SK-N-SH treated with all-trans-retinoic acid at 6 μM for 48 hours (cell line): ENCODE data around the gene L2HGDH.
A peak's percentile ranks its signal among the peaks of the same experiment; 100 is the strongest.

ENCODE experiments used
- ATAC-seq: fragments of 200-7000 bp; cut with Tn5 transposase; 3 replicates; pipeline ENCODE4 v1.9.1; 2020; ENCODE audit warnings: mild to moderate bottlenecking, moderate library complexity
- ARNTL ChIP-seq: fragments of 450-650 bp; formaldehyde crosslinking; IDR thresholded peaks from 2 replicates; pipeline ENCODE4 v1.5.0; 2020; ENCODE audit warnings: low read depth, mild to moderate bottlenecking, moderate library complexity, borderline replicate concordance
- CREB5 ChIP-seq: fragments of 250-450 bp; sonication (Bioruptor Pico); IDR thresholded peaks from 2 replicates; pipeline ENCODE4 v1.5.1; 2020; ENCODE audit warnings: low read depth, mild to moderate bottlenecking, moderate library complexity
- CSDC2 ChIP-seq: fragments of 250-450 bp; sonication (Bioruptor Pico); IDR thresholded peaks from 2 replicates; pipeline ENCODE4 v1.5.0; 2020; ENCODE audit warnings: mild to moderate bottlenecking, moderate library complexity
- CSRNP3 ChIP-seq: fragments of 250-450 bp; sonication (Bioruptor Pico); IDR thresholded peaks from 2 replicates; pipeline ENCODE4 v1.5.1; 2021; ENCODE audit warnings: mild to moderate bottlenecking, moderate library complexity
- ESRRG ChIP-seq: fragments of 250-450 bp; sonication (Bioruptor Pico); IDR thresholded peaks from 2 replicates; pipeline ENCODE4 v1.6.1; 2021; ENCODE audit warnings: mild to moderate bottlenecking
- GLIS3 ChIP-seq: fragments of 250-450 bp; sonication (Bioruptor Pico); IDR thresholded peaks from 2 replicates; pipeline ENCODE4 v1.5.0; 2020; ENCODE audit warnings: mild to moderate bottlenecking, moderate library complexity
- ISL1 ChIP-seq: fragments of 250-450 bp; sonication (Bioruptor Pico); IDR thresholded peaks from 2 replicates; pipeline ENCODE4 v2.1.2; 2022; ENCODE audit warnings: mild to moderate bottlenecking, moderate library complexity
- OSR1 ChIP-seq: fragments of 250-450 bp; sonication (Bioruptor Pico); IDR thresholded peaks from 2 replicates; pipeline ENCODE4 v1.8.0; 2022; ENCODE audit warnings: moderate library complexity, mild to moderate bottlenecking, inconsistent platforms
- PATZ1 ChIP-seq: fragments of 250-450 bp; sonication (Bioruptor Pico); IDR thresholded peaks from 2 replicates; pipeline ENCODE4 v1.8.0; 2020; ENCODE audit warnings: mild to moderate bottlenecking, moderate library complexity, borderline replicate concordance
- POU6F1 ChIP-seq: fragments of 250-450 bp; sonication (Bioruptor Pico); IDR thresholded peaks from 2 replicates; pipeline ENCODE4 v1.8.0; 2021; ENCODE audit warnings: low read depth, mild to moderate bottlenecking, moderate library complexity, borderline replicate concordance
- PPARA ChIP-seq: fragments of 250-450 bp; sonication (Bioruptor Pico); IDR thresholded peaks from 2 replicates; pipeline ENCODE4 v1.5.0; 2020; ENCODE audit warnings: mild to moderate bottlenecking, borderline replicate concordance
- RARB ChIP-seq: fragments of 250-450 bp; sonication (Bioruptor Pico); IDR thresholded peaks from 2 replicates; pipeline ENCODE4 v1.8.0; 2021; ENCODE audit warnings: mild to moderate bottlenecking, moderate library complexity
- SNAI2 ChIP-seq: fragments of 250-450 bp; sonication (Bioruptor Pico); IDR thresholded peaks from 2 replicates; pipeline ENCODE4 v1.5.0; 2020; ENCODE audit warnings: mild to moderate bottlenecking, moderate library complexity
- TOX ChIP-seq: fragments of 250-450 bp; sonication (Bioruptor Pico); IDR thresholded peaks from 2 replicates; pipeline ENCODE4 v1.8.0; 2021; ENCODE audit warnings: mild to moderate bottlenecking, moderate library complexity, borderline replicate concordance
- TSHZ2 ChIP-seq: fragments of 250-450 bp; sonication (Bioruptor Pico); IDR thresholded peaks from 2 replicates; pipeline ENCODE4 v1.5.0; 2020; ENCODE audit warnings: mild to moderate bottlenecking, moderate library complexity
- ZC3H10 ChIP-seq: fragments of 250-450 bp; sonication (Bioruptor Pico); IDR thresholded peaks from 2 replicates; pipeline ENCODE4 v1.5.1; 2021; ENCODE audit warnings: mild to moderate bottlenecking, moderate library complexity
- ZFP3 ChIP-seq: fragments of 250-450 bp; sonication (Bioruptor Pico); IDR thresholded peaks from 2 replicates; pipeline ENCODE4 v1.5.0; 2020; ENCODE audit warnings: mild to moderate bottlenecking, moderate library complexity
- ZFP30 ChIP-seq: fragments of 450-650 bp; formaldehyde crosslinking; IDR thresholded peaks from 2 replicates; pipeline ENCODE4 v1.5.0; 2022; ENCODE audit warnings: mild to moderate bottlenecking, moderate library complexity
- ZNF565 ChIP-seq: fragments of 450-650 bp; formaldehyde crosslinking; conservative IDR thresholded peaks from 2 replicates; pipeline ENCODE4 v1.5.0; 2020; ENCODE audit warnings: low read depth, mild to moderate bottlenecking, moderate library complexity
- ZNF8 ChIP-seq: fragments of 450-650 bp; formaldehyde crosslinking; IDR thresholded peaks from 2 replicates; pipeline ENCODE4 v1.5.0; 2020; ENCODE audit warnings: mild to moderate bottlenecking, moderate library complexity

The L2HGDH gene

GRCh38 chr14:50334211-50334610 is 22.2 kb upstream of the L2HGDH start:
- TF ChIP-seq RARB (CRISPR knock-in tag) = no peak
- TF ChIP-seq ZFP3 (CRISPR knock-in tag) = no peak
- ATAC-seq = no peak

GRCh38 chr14:50333014-50333509 is 21.0 kb upstream of the L2HGDH start:
- TF ChIP-seq ISL1 (peak; percentile 51), GLIS3 (no peak), ZFP3 (CRISPR knock-in tag) (0 out of 2 replicates have a peak, but pooled peaks have one; percentile 34), CREB5 (CRISPR knock-in tag) (no peak)
- ATAC-seq = no peak

GRCh38 chr14:50331596-50331995 is 19.6 kb upstream of the L2HGDH start:
- no peak for ATAC-seq
- no peak for TF ChIP-seq PPARA (CRISPR knock-in tag)
- TF ChIP-seq ZFP30 = no peak
- no peak for TF ChIP-seq POU6F1
- TF ChIP-seq GLIS3 = no peak
- TF ChIP-seq TSHZ2 (CRISPR knock-in tag) = no peak
- no peak for TF ChIP-seq PATZ1 (CRISPR knock-in tag)
- no peak for TF ChIP-seq CSDC2
- no peak for TF ChIP-seq CREB5 (CRISPR knock-in tag)
- TF ChIP-seq ZC3H10 (CRISPR knock-in tag) = no peak
- TF ChIP-seq ZNF8 = no peak
- TF ChIP-seq RARB (CRISPR knock-in tag) = no peak
- TF ChIP-seq OSR1 (CRISPR knock-in tag) = no peak
- no peak for TF ChIP-seq TOX
- TF ChIP-seq ISL1 = no peak
- no peak for TF ChIP-seq CSRNP3 (CRISPR knock-in tag)
- TF ChIP-seq SNAI2 (CRISPR knock-in tag) = no peak
- no peak for TF ChIP-seq ARNTL (CRISPR knock-in tag)
- TF ChIP-seq ESRRG (CRISPR knock-in tag) = no peak
- no peak for TF ChIP-seq ZNF565 (CRISPR knock-in tag)
- TF ChIP-seq, all 23 proteins: peak for 0
